ENCODE data around the gene BUB1.

- no peak for TF ChIP-seq TCF7L2 (IDR thresholded peaks at IDR 0.05; ENCODE audit: borderline replicate concordance, extremely low read depth, insufficient read depth, insufficient read length)
- no peak for TF ChIP-seq REST (IDR thresholded peaks at IDR 0.05; ENCODE audit: low read depth)
- no peak for TF ChIP-seq POLR2A (IDR thresholded peaks at IDR 0.05; ENCODE audit: borderline replicate concordance, extremely low read depth, insufficient read depth, insufficient read length)
These were observed 35.5 kb downstream of the BUB1 start for GRCh38 chr2:110642360-110642759.
